GM23248 (cell line): ENCODE measurements around the gene ABCA3. TPM values are rescaled to one million over a fixed set of nuclear protein-coding genes. Genes with fewer than 3 reads are reported as not detected.

Experiments
- DNase-seq: peaks from one replicate; pipeline ENCODE4 v3.0.0-alpha.2; 2015
- H2AFZ ChIP-seq: fragments of 200-600 bp; sonication (generic); 2 replicates; pipeline ENCODE4 v1.6.1; 2016; ENCODE audit warnings: antibody characterized with exemption
- H3F3A ChIP-seq: fragments of 200-600 bp; sonication (generic); 2 replicates; pipeline ENCODE4 v1.6.1; 2016; ENCODE audit warnings: mild to moderate bottlenecking, antibody characterized with exemption, mixed run types; ENCODE audit not compliant: insufficient read depth
- H3K27ac ChIP-seq: fragments of 200-600 bp; sonication (generic); 2 replicates; pipeline ENCODE4 v1.5.1; 2016; ENCODE audit warnings: mild to moderate bottlenecking
- H3K27me3 ChIP-seq: fragments of 200-600 bp; sonication (generic); replicated peaks from 2 replicates; pipeline ENCODE4 v1.6.1; 2016; ENCODE audit warnings: mild to moderate bottlenecking; ENCODE audit not compliant: insufficient read depth
- H3K36me3 ChIP-seq: fragments of 200-600 bp; sonication (generic); 2 replicates; pipeline ENCODE4 v1.6.1; 2016; ENCODE audit warnings: low read depth, mild to moderate bottlenecking
- H3K4me1 ChIP-seq: fragments of 200-600 bp; sonication (generic); 2 replicates; pipeline ENCODE4 v1.6.1; 2016; ENCODE audit warnings: mild to moderate bottlenecking; ENCODE audit not compliant: insufficient read depth
- H3K4me2 ChIP-seq: fragments of 200-600 bp; sonication (generic); one replicate; pipeline ENCODE4 v1.6.1; 2016; ENCODE audit warnings: mild to moderate bottlenecking; ENCODE audit not compliant: unreplicated experiment
- H3K4me3 ChIP-seq: fragments of 200-600 bp; sonication (generic); 2 replicates; pipeline ENCODE4 v1.5.1; 2016; ENCODE audit warnings: mild to moderate bottlenecking
- H3K79me2 ChIP-seq: fragments of 200-600 bp; sonication (generic); 2 replicates; pipeline ENCODE4 v1.6.1; 2016; ENCODE audit warnings: mild to moderate bottlenecking; ENCODE audit not compliant: insufficient read depth
- H3K9ac ChIP-seq: fragments of 200-600 bp; sonication (generic); 2 replicates; pipeline ENCODE4 v1.6.1; 2016; ENCODE audit warnings: mild to moderate bottlenecking
- H3K9me2 ChIP-seq: fragments of 200-600 bp; sonication (generic); 2 replicates; pipeline ENCODE4 v1.6.1; 2016; ENCODE audit warnings: mixed run types, mild to moderate bottlenecking, moderate library complexity; ENCODE audit not compliant: insufficient read depth
- H3K9me3 ChIP-seq: fragments of 200-600 bp; sonication (generic); one replicate; pipeline ENCODE4 v1.6.1; 2017; ENCODE audit warnings: low read depth
- H4K20me1 ChIP-seq: fragments of 200-600 bp; sonication (generic); 2 replicates; pipeline ENCODE4 v1.6.0; 2016; ENCODE audit not compliant: insufficient read depth
- EZH2 ChIP-seq: fragments of 200-600 bp; sonication (generic); IDR thresholded peaks from 2 replicates; pipeline ENCODE4 v1.6.1; 2018; ENCODE audit warnings: antibody characterized with exemption, mild to moderate bottlenecking; ENCODE audit not compliant: insufficient read depth, poor library complexity, severe bottlenecking
- EZH2phosphoT487 ChIP-seq: fragments of 200-600 bp; sonication (generic); IDR thresholded peaks from 2 replicates; pipeline ENCODE4 v1.6.1; 2018; ENCODE audit warnings: antibody characterized with exemption, moderate library complexity, mild to moderate bottlenecking, low read depth; ENCODE audit not compliant: insufficient read depth
- WGBS, 2 experiments: methylation state at CpG; one replicate each; pipeline ENCODE4 v1.1.6; 2015 to 2017; ENCODE audit warnings: low lambda C conversion rate in 2 of 2, low coverage in 1 of 2; ENCODE audit errors: missing lambda C conversion rate in 2 of 2; 5-methylcytosine and 5-hydroxymethylcytosine counted together
- in situ Hi-C: fragments of 300-500 bp; cut with MboI; formaldehyde crosslinking; loops from 2 replicates; pipeline ENCODE4 v1.15.0; 2020
- polyA plus RNA-seq: library from polyadenylated mRNA; unstranded; fragments of >200 nt; fragmentation: Nextera tagmentation; extraction: Ambion mirVana; gene quantifications from 2 replicates; pipeline ENCODE4 v1.2.1, GENCODE V29; 2016
- total RNA-seq: library from RNA; depleted of rRNA; stranded (reverse); fragments of >200 nt; shearing (Covaris generic); gene quantifications from 2 replicates; pipeline ENCODE4 v1.2.3, GENCODE V29; 2014

The ABCA3 gene
- total and polyA plus RNA-seq, 2 experiments from 2014 or later, result 0.64 to 0.76 TPM

GRCh38 chr16:2299121-2299914, 41.2 kb downstream of the ABCA3 start:
- H3K9me2 ChIP-seq, result no peaks in the 10 kb centered on the region
- no peaks in the 10 kb centered on the region for H3K79me2 ChIP-seq
- no peak overlapping the region for H3K4me2 ChIP-seq
- H3F3A ChIP-seq, result no peaks in the 10 kb centered on the region
- H3K27me3 ChIP-seq, result no peaks in the 10 kb centered on the region
- H3K36me3 ChIP-seq, result no peaks in the 10 kb centered on the region
- no peak overlapping the region for H3K27ac ChIP-seq
- in situ Hi-C loops, result loop anchor here (10.0 kb wide), 1 partner anchor 55 kb away; no protein-coding TSS in a partner anchor
- no peak for TF ChIP-seq EZH2phosphoT487
- no peak for TF ChIP-seq EZH2
- no peak overlapping the region for H3K4me3 ChIP-seq
- no peaks in the 10 kb centered on the region for H4K20me1 ChIP-seq
- H3K9ac ChIP-seq, result no peak overlapping the region
- WGBS, 2 experiments, result 85 to 87% methylated on average over 20 to 31 of the region's 31 CpGs
- H3K4me1 ChIP-seq, result no peaks in the 10 kb centered on the region
- H3K9me3 ChIP-seq, result no peaks in the 10 kb centered on the region
- no peak overlapping the region for H2AFZ ChIP-seq
- DNase-seq, result no peak

DNA sequence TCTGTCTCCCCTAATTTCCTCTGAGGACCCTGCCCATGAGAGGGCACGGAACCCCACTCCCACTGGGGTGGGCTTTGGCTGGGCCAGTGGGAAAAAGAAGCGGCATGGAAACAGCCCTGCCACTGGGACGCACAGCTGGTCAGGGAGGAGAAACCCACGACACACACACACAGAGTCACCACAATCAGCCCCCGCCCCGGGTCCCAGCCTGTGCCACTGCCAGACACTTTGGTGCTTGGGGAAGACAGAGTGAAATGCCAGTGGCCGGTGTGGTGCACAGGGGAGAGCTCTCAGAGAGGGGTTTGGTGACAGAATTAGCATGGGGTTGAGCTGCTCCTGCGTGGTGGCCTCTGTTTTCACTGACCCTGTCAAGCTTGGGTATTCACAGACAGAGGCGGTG, 41.9 kb downstream of the ABCA3 start:
- DNase-seq, result no peak
- in situ Hi-C loops, result loop anchor here (10.0 kb wide), 1 partner anchor 56 kb away; no protein-coding TSS in a partner anchor
- WGBS, 2 experiments, result 75 to 77% methylated on average over 8 to 9 of the region's 9 CpGs
- TF ChIP-seq EZH2phosphoT487 (no peak), EZH2 (no peak)
- Histone ChIP-seq H3K79me2 (no peaks in the 10 kb centered on the region), H3F3A (no peaks in the 10 kb centered on the region), H3K4me2 (no peak overlapping the region), H2AFZ (no peak overlapping the region), H3K9ac (no peak overlapping the region), H3K36me3 (no peaks in the 10 kb centered on the region), H3K4me1 (no peaks in the 10 kb centered on the region), H3K9me3 (no peaks in the 10 kb centered on the region), H4K20me1 (no peaks in the 10 kb centered on the region), H3K27ac (no peak overlapping the region), H3K4me3 (no peak overlapping the region), H3K27me3 (no peaks in the 10 kb centered on the region), H3K9me2 (no peaks in the 10 kb centered on the region)

DNA sequence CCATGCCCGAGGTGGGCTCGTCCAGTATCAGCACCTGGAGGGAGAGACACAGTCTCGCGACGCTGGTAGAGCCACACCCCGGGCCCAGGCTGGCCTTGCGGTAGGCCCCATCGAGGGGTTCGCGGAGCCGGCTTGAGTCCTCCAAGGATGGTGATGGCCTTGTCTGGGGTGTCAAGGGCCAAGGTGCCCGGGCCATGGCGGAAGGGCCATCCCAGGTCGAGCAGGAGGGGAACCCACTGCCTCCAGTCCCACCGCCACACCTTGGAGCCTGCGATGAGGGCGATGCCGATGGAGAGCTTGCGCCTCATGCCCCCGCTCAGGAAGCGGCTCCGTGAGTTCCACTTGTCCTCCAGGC, 43.0 kb downstream of the ABCA3 start:
- DNase-seq, result no peak
- no peak overlapping the region for H3K4me3 ChIP-seq
- no peak overlapping the region for H3K9ac ChIP-seq
- TF ChIP-seq EZH2phosphoT487 (no peak), EZH2 (no peak)
- H3K4me1 ChIP-seq, result no peaks in the 10 kb centered on the region
- H2AFZ ChIP-seq, result no peak overlapping the region
- WGBS, 2 experiments, result 91 to 94% methylated on average over 22 of the region's 22 CpGs
- H3K4me2 ChIP-seq, result no peak overlapping the region
- no peaks in the 10 kb centered on the region for H4K20me1 ChIP-seq
- no peaks in the 10 kb centered on the region for H3K36me3 ChIP-seq
- no peak overlapping the region for H3K27ac ChIP-seq
- no peaks in the 10 kb centered on the region for H3K79me2 ChIP-seq
- no peaks in the 10 kb centered on the region for H3K9me3 ChIP-seq
- no peaks in the 10 kb centered on the region for H3K9me2 ChIP-seq
- H3F3A ChIP-seq, result no peaks in the 10 kb centered on the region
- H3K27me3 ChIP-seq, result no peaks in the 10 kb centered on the region
- in situ Hi-C loops, result loop anchor here (10.0 kb wide), 1 partner anchor 57 kb away; no protein-coding TSS in a partner anchor

- Histone ChIP-seq H3F3A (no peaks in the 10 kb centered on the region), H3K4me2 (no peak overlapping the region), H3K4me3 (no peak overlapping the region), H3K27me3 (no peaks in the 10 kb centered on the region), H3K9ac (no peak overlapping the region), H4K20me1 (no peaks in the 10 kb centered on the region), H3K27ac (no peak overlapping the region), H3K9me2 (no peaks in the 10 kb centered on the region), H3K4me1 (no peaks in the 10 kb centered on the region), H2AFZ (no peak overlapping the region), H3K79me2 (no peaks in the 10 kb centered on the region), H3K9me3 (no peaks in the 10 kb centered on the region), H3K36me3 (no peaks in the 10 kb centered on the region)
- 77 to 81% methylated on average over 23 of the region's 23 CpGs for WGBS, 2 experiments
- TF ChIP-seq EZH2 (no peak), EZH2phosphoT487 (no peak)
- peak; percentile 44 for DNase-seq
- in situ Hi-C loops, result loop anchor here (10.0 kb wide), 1 partner anchor 58 kb away; no protein-coding TSS in a partner anchor
Measured at GRCh38 chr16:2296661-2297505, 43.6 kb downstream of the ABCA3 start.
